Gastrocnemius medialis (tissue), 4 donors: ENCODE data around the gene MRPL2.

Experiments used
- POLR2A ChIP-seq, 2 donors: fragments of 450-650 bp; IDR thresholded peaks; one replicate each; pipeline ENCODE4 v1.6.1; 2017; ENCODE audit warnings: antibody characterized with exemption in 2 of 2, mild to moderate bottlenecking in 2 of 2, moderate library complexity in 2 of 2
- TF ChIP-seq, protein P1 (sequence below), 5 experiments: fragments of 450-650 bp in 3 of 5; fragments of 200-600 bp in 2 of 5; sonication (generic) in 2 of 5; IDR thresholded peaks in 4 of 5; conservative IDR thresholded peaks in 1 of 5; 1 replicate in 4 of 5; 2 replicates in 1 of 5; pipeline ENCODE4 v1.5.1; 2016 to 2019; ENCODE audit warnings: antibody characterized with exemption in 5 of 5, mild to moderate bottlenecking in 3 of 5, moderate library complexity in 3 of 5

DNA sequence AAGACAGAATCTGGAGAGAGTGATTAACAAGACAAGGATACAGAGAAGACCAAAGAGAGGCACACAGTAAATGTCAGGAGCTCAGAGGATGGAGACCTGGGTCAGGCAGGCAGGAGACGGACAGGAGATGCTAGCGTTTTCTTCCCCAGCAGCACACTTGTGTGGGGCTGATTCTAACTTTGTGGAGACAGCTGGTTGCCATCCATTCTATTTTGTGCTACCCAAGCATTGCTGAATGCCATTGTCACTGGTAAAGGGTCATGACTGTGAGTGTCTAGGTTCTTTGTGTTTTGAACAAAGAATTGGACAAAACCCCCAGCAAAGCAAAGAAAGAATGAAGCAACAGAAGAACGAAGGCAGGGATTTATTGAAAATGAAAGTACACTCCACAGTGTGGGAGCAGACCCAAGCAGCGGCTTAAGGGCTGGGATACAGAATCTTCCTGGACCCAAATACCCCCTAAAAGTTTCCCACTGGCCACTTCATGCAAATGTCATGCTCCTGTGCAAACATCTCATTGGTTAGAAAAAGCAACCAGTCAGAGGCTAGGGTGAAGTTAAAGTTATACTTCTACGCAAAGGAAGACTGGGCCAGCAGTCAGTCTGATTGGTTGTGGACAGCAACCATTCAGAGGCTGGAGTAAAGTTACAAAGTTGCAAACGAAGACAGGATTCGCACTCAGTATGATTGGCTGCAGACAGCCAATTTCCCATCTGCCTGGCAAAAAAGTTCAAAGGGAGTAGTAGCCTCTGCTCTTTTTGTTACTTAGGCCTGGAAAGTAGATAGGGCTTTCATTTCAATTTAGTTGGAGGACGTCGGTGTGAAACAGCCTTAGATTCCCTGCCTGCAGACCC, 34.4 kb upstream of the MRPL2 start:
- TF ChIP-seq, protein P1, sequence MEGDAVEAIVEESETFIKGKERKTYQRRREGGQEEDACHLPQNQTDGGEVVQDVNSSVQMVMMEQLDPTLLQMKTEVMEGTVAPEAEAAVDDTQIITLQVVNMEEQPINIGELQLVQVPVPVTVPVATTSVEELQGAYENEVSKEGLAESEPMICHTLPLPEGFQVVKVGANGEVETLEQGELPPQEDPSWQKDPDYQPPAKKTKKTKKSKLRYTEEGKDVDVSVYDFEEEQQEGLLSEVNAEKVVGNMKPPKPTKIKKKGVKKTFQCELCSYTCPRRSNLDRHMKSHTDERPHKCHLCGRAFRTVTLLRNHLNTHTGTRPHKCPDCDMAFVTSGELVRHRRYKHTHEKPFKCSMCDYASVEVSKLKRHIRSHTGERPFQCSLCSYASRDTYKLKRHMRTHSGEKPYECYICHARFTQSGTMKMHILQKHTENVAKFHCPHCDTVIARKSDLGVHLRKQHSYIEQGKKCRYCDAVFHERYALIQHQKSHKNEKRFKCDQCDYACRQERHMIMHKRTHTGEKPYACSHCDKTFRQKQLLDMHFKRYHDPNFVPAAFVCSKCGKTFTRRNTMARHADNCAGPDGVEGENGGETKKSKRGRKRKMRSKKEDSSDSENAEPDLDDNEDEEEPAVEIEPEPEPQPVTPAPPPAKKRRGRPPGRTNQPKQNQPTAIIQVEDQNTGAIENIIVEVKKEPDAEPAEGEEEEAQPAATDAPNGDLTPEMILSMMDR (IDR thresholded peaks at IDR 0.05 in 4 of 5, conservative IDR thresholded peaks at IDR 0.05 in 1 of 5): no peak
- TF ChIP-seq POLR2A (IDR thresholded peaks at IDR 0.05): peak in 1 of 2 donors; percentile 20
